Neural crest cell (in vitro differentiated cells): ENCODE results near the gene E2F3. TPM values are rescaled to one million over a fixed set of nuclear protein-coding genes. Genes with fewer than 3 reads are reported as not detected.

Source experiments
- DNase-seq: peaks from one replicate; pipeline ENCODE4 v3.0.0; 2021; ENCODE audit warnings: low read depth, mixed read lengths, low spot score
- H3K27ac Mint-ChIP-seq: one replicate; pipeline ENCODE4 v1.8.0; 2021; ENCODE audit warnings: mild to moderate bottlenecking, mixed read lengths; ENCODE audit not compliant: unreplicated experiment
- H3K27me3 Mint-ChIP-seq: 2 replicates; pipeline ENCODE4 v1.8.0; 2021; ENCODE audit warnings: low read depth, mild to moderate bottlenecking, mixed read lengths
- H3K36me3 Mint-ChIP-seq: 2 replicates; pipeline ENCODE4 v1.8.0; 2021; ENCODE audit warnings: low read depth, mild to moderate bottlenecking, mixed read lengths
- H3K4me1 Mint-ChIP-seq: 2 replicates; pipeline ENCODE4 v1.8.0; 2021; ENCODE audit warnings: mixed read lengths
- H3K4me3 Mint-ChIP-seq: one replicate; pipeline ENCODE4 v1.8.0; 2021; ENCODE audit warnings: mild to moderate bottlenecking, mixed read lengths
- H3K9me3 Mint-ChIP-seq: 2 replicates; pipeline ENCODE4 v1.8.0; 2021; ENCODE audit warnings: mixed read lengths
- CTCF ChIP-seq: fragments of 200-600 bp; sonication (generic); conservative IDR thresholded peaks from 2 replicates; pipeline ENCODE4 v1.5.0; 2021; ENCODE audit warnings: antibody characterized with exemption, mild to moderate bottlenecking
- long read RNA-seq: library from polyadenylated mRNA; unstranded; transcript quantifications from one replicate; pipeline ENCODE4 v2.0.0, GENCODE V29; 2020
- total RNA-seq: library from RNA; stranded (reverse); gene quantifications from 2 replicates; pipeline ENCODE4 v1.2.1, GENCODE V29; 2021

The E2F3 gene
- total RNA-seq = 43.8 and 44.9 TPM in 2 replicates
- long read RNA-seq, full-length matches to known transcripts = 5 of 29 reads
- long read RNA-seq, partial matches to known transcripts = 18 of 29 reads
- long read RNA-seq, other reads (novel, unspliced or antisense) = 6 of 29 reads

- peak within 1 kb of the TSS; percentile 99 for H3K27ac Mint-ChIP-seq
- no peaks in the 10 kb centered on the region for H3K9me3 Mint-ChIP-seq
- peak within 1 kb of the TSS; percentile 99 for H3K4me3 Mint-ChIP-seq
- peaks cover 8% of the 10 kb centered on the region for H3K36me3 Mint-ChIP-seq
- peaks cover 24% of the 10 kb centered on the region for H3K4me1 Mint-ChIP-seq
- TF ChIP-seq CTCF = no peak
- peaks cover 19% of the 10 kb centered on the region for H3K27me3 Mint-ChIP-seq
- DNase-seq = peak; percentile 95
Observed at GRCh38 chr6:20401205-20402091, at the start of gene E2F3. E2F3 (plus strand) TSS chr6:20401879; CDS start chr6:20402233, 354 bp downstream.

- Mint-ChIP-seq H3K4me1 (no peaks in the 10 kb centered on the region), H3K27me3 (no peaks in the 10 kb centered on the region), H3K9me3 (peaks cover 12% of the 10 kb centered on the region), H3K27ac (no peak overlapping the region), H3K36me3 (no peaks in the 10 kb centered on the region), H3K4me3 (no peak overlapping the region)
- TF ChIP-seq CTCF = no peak
- DNase-seq = no peak
Observed at GRCh38 chr6:20352346-20352745, 49.3 kb upstream of the E2F3 start.

- Mint-ChIP-seq H3K27ac (no peak overlapping the region), H3K4me1 (no peaks in the 10 kb centered on the region), H3K9me3 (peaks cover 14% of the 10 kb centered on the region), H3K4me3 (no peak overlapping the region), H3K27me3 (no peaks in the 10 kb centered on the region), H3K36me3 (no peaks in the 10 kb centered on the region)
- DNase-seq = no peak
- no peak for TF ChIP-seq CTCF
Observed at GRCh38 chr6:20353134-20353533, 48.5 kb upstream of the E2F3 start.

- H3K4me3 Mint-ChIP-seq = no peak overlapping the region
- no peak for TF ChIP-seq CTCF
- peaks cover 14% of the 10 kb centered on the region for H3K9me3 Mint-ChIP-seq
- no peak overlapping the region for H3K27ac Mint-ChIP-seq
- H3K27me3 Mint-ChIP-seq = no peaks in the 10 kb centered on the region
- H3K36me3 Mint-ChIP-seq = no peaks in the 10 kb centered on the region
- DNase-seq = no peak
- no peaks in the 10 kb centered on the region for H3K4me1 Mint-ChIP-seq
Observed at GRCh38 chr6:20354366-20354765, 47.3 kb upstream of the E2F3 start.

GRCh38 chr6:20360471-20361119 is 41.1 kb upstream of the E2F3 start:
- H3K4me1 Mint-ChIP-seq = no peaks in the 10 kb centered on the region
- DNase-seq = no peak
- H3K9me3 Mint-ChIP-seq = peaks cover 7% of the 10 kb centered on the region
- no peak overlapping the region for H3K4me3 Mint-ChIP-seq
- TF ChIP-seq CTCF = no peak
- H3K27ac Mint-ChIP-seq = no peak overlapping the region
- no peaks in the 10 kb centered on the region for H3K27me3 Mint-ChIP-seq
- H3K36me3 Mint-ChIP-seq = no peaks in the 10 kb centered on the region
